Stimulated activated memory B cell treated with anti-CD40 and anti-IgM and Interleukin-4, amounts not matched to agents 10 μg/mL and 1 μg/mL and 100 μg/mL, for 72 hours (primary cell): ENCODE data around the gene MNX1.

Source experiments
- ATAC-seq: fragments of 150-1000 bp; cut with Tn5 transposase; 2 replicates; pipeline ENCODE4 v1.10.0; 2021
- H3K27ac Mint-ChIP-seq: one replicate; pipeline ENCODE4 v1.8.0; 2022; ENCODE audit warnings: mild to moderate bottlenecking, mixed read lengths
- H3K27me3 Mint-ChIP-seq: one replicate; pipeline ENCODE4 v1.8.0; 2022; ENCODE audit warnings: mixed read lengths
- H3K36me3 Mint-ChIP-seq: one replicate; pipeline ENCODE4 v1.8.0; 2022; ENCODE audit warnings: mixed read lengths
- H3K4me1 Mint-ChIP-seq: one replicate; pipeline ENCODE4 v1.8.0; 2022; ENCODE audit warnings: mixed read lengths
- H3K4me3 Mint-ChIP-seq: one replicate; pipeline ENCODE4 v1.8.0; 2022; ENCODE audit warnings: mild to moderate bottlenecking, moderate library complexity, mixed read lengths
- H3K9me3 Mint-ChIP-seq: one replicate; pipeline ENCODE4 v1.8.0; 2022; ENCODE audit warnings: mixed read lengths

Gene MNX1

DNA sequence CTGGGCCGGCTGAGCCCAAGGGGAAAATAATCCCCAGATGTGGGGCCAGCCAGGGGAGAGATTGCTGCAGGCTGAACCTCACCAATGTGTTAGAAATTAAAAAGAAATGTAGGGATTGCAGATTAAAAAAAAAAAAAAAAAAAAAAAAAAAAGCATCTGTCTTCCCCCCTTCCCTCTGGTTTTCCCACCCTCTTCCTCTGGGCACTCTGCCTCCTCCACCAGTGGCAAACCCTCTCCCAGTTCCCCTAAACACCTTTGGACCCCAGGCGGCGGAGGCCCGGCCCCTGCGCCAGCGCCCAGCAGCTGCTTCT is 7.1 kb downstream of the MNX1 start:
- no peak for ATAC-seq
- Mint-ChIP-seq H3K4me1 (peaks cover 25% of the 10 kb centered on the region), H3K9me3 (no peaks in the 10 kb centered on the region), H3K36me3 (no peaks in the 10 kb centered on the region), H3K27ac (no peak overlapping the region), H3K4me3 (no peak overlapping the region), H3K27me3 (peaks cover 93% of the 10 kb centered on the region)

DNA sequence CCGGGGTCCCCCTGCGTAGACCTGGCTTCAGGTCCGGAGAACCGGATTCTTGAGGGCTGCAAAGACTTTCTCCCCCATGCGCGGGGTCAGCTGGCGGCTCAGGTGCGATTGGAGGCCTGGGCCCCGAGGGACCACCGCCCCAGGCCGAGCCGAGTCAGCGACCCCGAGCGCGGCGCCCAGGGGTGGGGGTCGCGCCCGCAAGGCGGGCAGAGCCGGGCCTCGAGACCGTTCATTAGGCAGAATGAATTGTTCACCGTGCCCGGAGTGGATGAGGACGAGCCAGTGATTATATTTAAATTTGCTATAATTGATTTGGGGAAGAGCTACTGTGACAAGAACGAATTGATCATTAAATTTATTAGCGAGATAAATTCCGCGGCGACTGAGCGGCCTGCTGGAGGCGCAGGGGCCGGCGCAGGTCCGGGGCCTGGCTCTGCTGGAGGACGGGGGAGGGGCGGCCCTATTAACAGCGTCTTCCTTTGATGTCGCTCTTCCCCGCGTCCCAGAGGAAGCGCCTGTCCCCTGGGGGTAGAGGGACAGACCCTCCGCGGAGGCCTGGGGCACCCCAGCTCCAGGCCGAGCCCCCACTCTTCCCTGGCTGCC is 7.5 kb downstream of the MNX1 start:
- Mint-ChIP-seq H3K36me3 (no peaks in the 10 kb centered on the region), H3K27me3 (peaks cover 93% of the 10 kb centered on the region), H3K9me3 (no peaks in the 10 kb centered on the region), H3K27ac (no peak overlapping the region), H3K4me1 (peaks cover 25% of the 10 kb centered on the region), H3K4me3 (no peak overlapping the region)
- no peak for ATAC-seq

DNA sequence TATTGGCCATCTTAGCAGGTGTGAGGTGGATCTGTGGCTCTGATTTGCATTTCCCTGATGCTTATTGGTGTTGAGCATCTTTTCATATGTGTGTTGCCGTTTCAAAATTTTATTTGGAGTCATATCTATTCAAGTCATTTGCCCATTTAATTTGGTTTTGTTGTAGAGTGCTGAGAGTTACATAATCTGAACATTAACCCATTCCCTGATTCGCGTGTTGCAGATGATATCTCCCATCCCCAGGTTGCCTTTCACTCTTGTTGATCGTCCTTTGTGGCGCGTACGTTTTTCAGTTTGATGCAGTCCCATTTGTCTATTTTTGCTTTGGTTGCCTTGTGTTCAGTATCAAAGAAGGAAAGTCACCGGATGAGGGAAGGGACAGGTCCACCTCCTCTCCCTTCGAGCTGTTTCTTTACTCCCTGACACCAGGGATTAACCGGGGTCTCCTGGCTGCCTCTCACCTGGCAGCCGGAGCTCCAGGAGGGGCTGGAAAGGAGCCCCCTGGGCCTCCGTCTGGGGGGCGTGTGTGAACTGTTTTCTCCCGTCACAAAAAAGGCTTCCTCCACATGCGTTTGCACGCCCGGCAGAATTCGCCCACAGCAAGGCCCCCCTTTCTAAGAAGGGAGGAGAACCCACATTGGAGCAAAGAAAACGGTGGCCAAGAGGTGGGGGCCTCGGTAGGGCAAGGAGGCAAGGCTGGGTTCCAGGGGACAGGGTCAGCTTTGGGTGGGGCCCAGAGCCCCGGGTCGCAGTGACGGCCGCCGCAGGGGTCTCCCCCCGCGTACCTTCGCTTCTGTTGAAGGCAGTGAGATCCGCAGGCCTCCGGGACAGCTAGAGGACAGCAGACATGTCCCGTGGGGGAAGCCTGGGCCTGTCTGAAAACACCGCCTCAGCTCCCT is 8.3 kb downstream of the MNX1 start:
- H3K9me3 Mint-ChIP-seq = no peaks in the 10 kb centered on the region
- no peaks in the 10 kb centered on the region for H3K36me3 Mint-ChIP-seq
- no peak overlapping the region for H3K4me3 Mint-ChIP-seq
- H3K27me3 Mint-ChIP-seq = peaks cover 93% of the 10 kb centered on the region
- peaks cover 25% of the 10 kb centered on the region for H3K4me1 Mint-ChIP-seq
- no peak overlapping the region for H3K27ac Mint-ChIP-seq
- ATAC-seq = no peak

DNA sequence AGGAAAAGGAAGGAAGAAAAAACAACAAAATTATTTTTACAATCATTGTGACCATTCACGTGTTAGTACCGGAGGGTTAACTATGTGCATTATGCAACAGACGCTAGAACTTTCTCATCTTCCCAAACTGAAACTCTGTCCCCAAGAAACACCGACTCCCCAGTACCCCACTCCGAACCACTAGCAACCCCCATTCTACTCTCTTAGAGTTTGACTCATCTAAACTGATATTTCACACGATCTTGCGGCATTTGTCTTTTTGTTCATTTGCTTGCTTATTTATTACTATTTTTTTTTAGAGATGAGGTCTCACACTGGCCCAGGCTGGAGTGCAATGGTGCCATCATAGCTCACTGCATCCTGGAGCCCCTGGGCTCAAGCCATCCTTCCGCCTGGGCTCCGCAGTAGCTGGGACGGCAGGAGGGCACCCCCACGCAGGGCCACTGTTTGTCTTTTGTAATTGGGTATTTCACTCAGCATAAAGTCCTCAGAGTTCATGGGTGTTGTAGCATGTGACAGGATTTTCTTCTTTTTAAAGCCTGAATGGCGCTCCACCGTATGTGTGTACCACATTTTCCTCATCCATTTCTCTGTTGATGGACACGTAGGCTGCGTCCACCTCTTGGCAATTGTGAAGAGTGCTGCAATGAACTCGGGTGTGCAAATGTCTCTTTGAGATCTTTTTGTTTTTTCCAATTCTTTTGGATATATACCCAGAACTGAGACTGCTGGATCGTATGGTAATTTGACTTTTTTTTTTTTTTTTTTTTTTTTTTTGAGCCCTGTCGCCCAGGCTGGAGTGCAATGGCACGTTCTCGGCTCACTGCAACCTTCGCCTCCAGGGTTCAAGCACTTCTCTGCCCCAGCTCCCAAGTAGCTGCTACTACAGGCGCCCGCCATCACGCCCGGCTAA is 9.5 kb downstream of the MNX1 start:
- ATAC-seq = no peak
- Mint-ChIP-seq H3K9me3 (no peaks in the 10 kb centered on the region), H3K27ac (no peak overlapping the region)

DNA sequence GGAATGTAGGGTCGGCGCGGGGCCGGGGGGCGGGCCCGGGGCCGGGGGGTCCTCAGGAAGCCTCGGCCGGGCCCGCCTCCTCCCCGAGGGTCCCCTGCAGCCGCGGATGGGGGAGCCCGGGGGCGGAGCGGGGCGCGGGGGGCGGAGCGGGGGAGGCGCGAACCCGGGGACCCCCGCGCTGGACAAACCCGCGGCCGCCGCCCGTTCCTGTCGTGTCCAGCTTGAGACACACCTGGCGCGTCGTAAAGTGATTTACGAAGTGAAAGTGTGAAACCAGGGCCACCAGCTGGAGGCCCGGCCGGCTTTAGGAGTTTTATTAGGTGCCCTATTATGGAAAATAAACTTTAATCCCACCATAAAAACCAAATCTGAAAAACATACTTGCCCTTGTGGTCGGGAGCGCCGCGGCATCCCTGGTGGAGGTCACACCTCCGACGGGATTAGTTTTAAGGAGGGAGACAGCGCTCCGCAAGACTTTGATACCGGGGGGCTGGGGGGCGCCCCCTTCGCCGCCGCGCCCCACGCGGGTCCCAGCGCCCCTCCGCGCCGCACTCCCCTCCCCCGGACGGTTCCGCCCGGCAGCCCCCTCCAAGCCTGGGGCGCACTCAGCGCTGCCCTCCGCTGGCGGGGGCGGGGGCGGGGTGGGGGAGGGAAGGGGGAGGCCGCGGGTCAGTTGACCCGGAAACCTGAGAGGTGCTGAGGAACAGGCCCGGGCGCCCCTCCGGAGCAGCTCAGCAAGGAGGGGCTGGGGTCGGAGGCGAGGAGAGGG is 10.3 kb downstream of the MNX1 start:
- Mint-ChIP-seq H3K4me3 (peak overlapping the region; percentile 76), H3K27me3 (peaks cover 95% of the 10 kb centered on the region), H3K36me3 (no peaks in the 10 kb centered on the region), H3K9me3 (no peaks in the 10 kb centered on the region), H3K27ac (no peak overlapping the region), H3K4me1 (peaks cover 25% of the 10 kb centered on the region)
- no peak for ATAC-seq

More for the DNA sequence above, 9.5 kb downstream of the MNX1 start:
- no peaks in the 10 kb centered on the region for H3K36me3 Mint-ChIP-seq
- peak overlapping the region; percentile 70 for H3K4me3 Mint-ChIP-seq
- H3K27me3 Mint-ChIP-seq = peaks cover 91% of the 10 kb centered on the region
- H3K4me1 Mint-ChIP-seq = peaks cover 25% of the 10 kb centered on the region

DNA sequence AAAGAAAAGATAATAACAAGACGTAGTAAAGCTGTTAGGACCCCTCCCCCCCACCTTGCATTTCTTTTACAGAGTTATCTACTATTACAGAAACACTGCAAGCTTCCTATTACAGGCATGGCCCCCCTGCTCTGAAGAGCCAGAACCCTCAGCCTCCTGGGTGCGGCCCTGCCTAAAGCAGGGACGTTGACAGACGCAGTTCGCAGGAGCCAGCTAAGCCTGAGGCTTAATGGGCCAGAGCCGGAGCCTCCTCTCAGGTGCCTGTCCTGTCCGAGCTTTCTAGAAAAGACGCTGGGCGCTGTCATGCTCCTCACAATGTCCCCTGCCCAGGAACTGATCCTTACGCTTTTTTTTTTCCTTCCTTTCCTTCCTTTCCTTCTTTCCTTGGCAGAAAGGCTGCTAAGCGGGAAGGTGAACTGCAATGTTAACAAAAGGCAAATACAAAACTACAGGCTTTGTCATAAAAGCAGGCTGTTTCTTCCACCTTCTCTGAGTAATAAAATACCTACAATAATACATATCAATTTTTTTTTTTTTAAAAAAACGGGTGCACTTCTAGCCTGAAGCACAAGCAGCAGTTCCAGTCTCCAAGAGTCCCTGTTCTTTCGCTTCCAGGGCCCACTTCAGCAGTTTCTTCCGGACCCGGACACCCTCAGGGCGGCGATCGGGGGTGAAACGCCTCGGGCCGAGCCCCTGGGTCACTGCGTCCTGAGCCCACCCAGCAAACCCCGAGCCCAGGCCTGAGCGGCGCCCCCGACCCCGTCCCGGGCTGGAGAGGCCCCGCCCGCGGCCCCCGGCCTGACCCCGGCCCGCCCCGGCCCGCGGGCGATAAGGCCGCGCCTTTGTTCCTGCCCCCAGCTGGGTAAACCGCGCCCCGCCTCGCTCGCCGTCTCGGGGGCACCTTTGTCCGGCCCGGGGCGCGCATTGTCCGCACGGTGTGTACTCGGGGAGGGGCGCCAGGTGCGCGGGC is 11.2 kb downstream of the MNX1 start:
- peaks cover 95% of the 10 kb centered on the region for H3K27me3 Mint-ChIP-seq
- peak overlapping the region; percentile 65 for H3K4me3 Mint-ChIP-seq
- H3K27ac Mint-ChIP-seq = no peak overlapping the region
- H3K9me3 Mint-ChIP-seq = no peaks in the 10 kb centered on the region
- no peak for ATAC-seq
- peaks cover 19% of the 10 kb centered on the region for H3K4me1 Mint-ChIP-seq
- H3K36me3 Mint-ChIP-seq = no peaks in the 10 kb centered on the region

DNA sequence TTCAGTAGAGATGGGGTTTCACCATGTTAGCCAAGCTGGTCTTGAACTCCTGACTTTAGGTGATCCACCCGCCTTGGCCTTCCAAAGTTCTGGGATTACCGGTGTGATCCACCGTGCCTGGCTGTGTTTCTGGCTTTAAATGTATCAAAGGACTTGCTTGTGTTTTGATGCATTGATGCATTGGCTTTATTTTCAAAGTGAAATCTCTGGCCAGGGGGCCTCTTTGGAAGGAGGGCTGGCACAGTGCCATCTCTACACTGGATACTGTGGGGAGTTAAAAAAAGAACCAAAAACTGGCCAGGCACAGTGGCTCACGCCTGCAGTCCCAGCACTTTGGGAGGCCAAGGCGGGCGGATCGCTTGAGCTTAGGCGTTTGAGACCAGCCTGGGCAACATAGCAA is 16.0 kb downstream of the MNX1 start:
- Mint-ChIP-seq H3K27me3 (peaks cover 89% of the 10 kb centered on the region), H3K4me1 (no peaks in the 10 kb centered on the region), H3K27ac (no peak overlapping the region), H3K36me3 (no peaks in the 10 kb centered on the region), H3K4me3 (no peak overlapping the region), H3K9me3 (no peaks in the 10 kb centered on the region)
- ATAC-seq = no peak

DNA sequence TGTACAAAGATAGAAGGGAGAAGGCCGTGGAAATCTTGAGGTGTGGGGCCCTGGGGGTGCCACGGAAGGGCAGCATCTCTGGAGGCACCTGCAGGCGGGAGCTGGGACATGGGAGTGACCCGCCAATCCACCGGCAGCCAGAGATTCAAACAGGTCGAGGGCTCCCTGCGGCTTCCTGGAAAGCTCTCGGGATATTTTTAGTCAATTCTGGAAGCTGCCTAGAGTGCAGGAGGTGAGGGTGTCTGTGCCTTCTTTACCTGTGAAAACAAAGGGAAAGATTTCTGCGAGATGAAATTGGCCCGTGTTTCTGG is 16.6 kb downstream of the MNX1 start:
- Mint-ChIP-seq H3K36me3 (no peaks in the 10 kb centered on the region), H3K9me3 (no peaks in the 10 kb centered on the region), H3K27ac (no peak overlapping the region), H3K4me1 (no peaks in the 10 kb centered on the region), H3K27me3 (peaks cover 84% of the 10 kb centered on the region), H3K4me3 (no peak overlapping the region)
- ATAC-seq = no peak

DNA sequence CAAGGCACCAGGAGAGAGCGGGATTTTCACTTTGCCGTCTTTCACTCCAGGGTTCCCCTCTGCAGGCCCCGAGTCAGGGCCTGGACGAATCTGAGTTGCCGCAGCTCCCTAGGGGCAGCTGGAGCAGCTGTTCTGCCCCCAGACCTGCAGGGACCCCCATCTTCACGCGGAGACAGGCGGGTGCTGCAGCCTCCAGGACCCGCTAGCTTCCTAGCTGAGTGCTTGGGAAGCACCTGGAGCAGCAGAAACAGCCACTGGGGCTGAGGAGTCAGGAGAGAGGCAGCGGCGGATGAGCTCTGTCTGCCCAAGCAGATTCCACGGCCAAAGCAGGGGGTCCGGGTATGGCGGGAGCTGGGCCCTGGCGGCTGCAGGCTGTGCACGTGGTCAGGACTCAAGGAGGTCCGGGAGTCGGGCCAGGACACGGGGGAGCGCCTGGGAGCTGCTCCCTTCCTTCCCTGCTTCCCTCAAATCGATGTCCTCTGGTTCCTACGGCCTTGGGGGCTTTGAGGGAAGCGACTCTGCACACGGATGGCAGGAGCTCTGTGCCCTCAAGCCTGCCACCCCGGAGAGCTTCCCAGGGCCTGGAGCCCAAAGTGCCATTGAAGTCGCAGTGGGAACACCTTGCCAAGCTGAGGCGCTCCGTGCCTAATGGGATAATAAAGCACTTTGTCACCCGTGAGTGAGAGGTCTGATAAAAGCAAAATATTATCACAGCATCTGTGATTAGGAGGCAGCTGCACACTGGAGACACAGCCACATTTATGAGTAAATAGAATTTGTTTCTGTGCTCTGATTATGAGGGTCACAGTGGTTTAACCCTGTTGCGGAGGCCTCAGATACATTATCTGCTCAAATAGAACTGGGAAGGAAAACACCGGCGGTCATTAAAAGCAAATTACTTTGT is 17.2 kb downstream of the MNX1 start:
- no peak for ATAC-seq
- H3K4me1 Mint-ChIP-seq = no peaks in the 10 kb centered on the region
- no peak overlapping the region for H3K27ac Mint-ChIP-seq
- peaks cover 78% of the 10 kb centered on the region for H3K27me3 Mint-ChIP-seq
- H3K36me3 Mint-ChIP-seq = no peaks in the 10 kb centered on the region
- H3K9me3 Mint-ChIP-seq = no peaks in the 10 kb centered on the region
- no peak overlapping the region for H3K4me3 Mint-ChIP-seq

DNA sequence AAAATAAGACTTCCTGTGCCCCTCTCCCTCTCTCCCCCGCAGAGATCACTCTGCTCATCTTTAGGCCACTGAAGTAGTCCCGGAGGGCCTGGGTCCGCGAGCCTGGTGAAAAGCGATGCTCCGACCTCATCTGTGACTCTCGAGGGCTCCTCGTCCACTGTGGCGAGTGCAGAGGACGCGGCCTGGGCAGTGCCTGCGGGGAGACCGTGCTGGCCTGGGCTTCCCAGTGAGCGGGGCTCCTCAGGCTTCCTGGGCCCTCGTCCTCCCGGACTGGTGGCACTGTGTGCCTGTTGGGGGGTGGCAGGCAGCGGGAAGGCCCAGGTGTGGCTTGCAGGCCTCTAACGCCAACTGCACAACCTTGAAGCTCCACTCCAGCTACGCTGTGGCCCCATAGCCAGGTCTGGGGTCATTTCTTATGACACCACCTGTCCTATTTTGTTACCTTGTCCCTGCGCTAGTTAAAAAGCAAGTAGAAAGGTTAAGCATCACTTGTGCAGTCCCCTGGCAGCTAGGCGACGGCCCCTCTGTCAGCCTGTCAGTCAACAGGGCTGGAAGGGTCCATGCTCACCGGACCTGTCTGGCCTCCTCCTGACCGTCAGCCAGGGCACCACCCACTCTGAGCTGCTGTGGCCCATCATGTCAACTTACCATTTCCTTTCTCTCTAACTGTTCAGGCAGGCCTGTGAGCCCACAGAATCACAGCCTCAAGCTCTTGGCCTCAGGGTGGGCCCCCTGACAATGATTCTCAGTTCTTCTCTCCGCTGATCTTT is 20.5 kb downstream of the MNX1 start:
- no peaks in the 10 kb centered on the region for H3K36me3 Mint-ChIP-seq
- H3K27me3 Mint-ChIP-seq = peaks cover 46% of the 10 kb centered on the region
- H3K4me1 Mint-ChIP-seq = no peaks in the 10 kb centered on the region
- no peak overlapping the region for H3K4me3 Mint-ChIP-seq
- H3K27ac Mint-ChIP-seq = no peak overlapping the region
- no peak for ATAC-seq
- no peaks in the 10 kb centered on the region for H3K9me3 Mint-ChIP-seq

DNA sequence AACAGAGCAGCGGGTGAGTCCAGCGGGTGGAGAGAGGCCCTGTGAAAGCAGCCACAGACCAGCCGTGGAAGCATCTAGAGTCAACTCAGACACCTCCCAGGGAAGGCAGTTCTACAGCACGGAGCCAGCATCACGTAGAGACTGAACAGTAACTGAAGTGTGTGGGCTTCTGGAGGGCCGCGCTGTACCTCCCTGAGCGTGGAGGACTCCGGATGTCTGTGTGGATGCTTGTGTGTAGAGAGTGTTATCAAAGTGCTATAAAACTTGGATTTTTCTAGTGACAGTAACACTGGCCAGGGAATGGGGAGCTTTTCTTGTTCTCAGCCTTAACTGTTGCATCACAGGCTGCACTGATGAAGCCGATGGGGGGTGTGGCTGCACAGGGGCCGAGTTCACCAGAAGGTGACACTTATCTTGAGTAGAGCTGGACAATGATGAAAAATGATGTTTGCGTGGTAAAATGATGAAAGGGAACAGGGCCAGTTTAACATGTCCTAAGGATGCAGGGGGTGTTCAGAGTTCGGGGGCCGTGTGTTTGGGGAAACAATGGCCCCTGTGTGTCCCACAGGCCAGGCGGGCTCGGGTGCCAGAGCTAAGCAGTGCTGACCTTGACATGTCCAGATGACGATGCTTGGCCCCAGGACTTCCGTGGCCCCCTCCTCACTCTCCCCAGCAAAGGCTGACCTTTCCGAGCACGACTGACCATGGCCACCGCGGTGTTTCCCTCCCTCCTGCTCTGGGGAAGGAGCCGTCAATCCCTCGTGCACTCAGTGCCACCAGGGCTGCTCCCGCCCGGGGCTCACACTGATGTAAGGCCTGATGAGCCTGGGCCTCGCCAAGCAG is 21.9 kb downstream of the MNX1 start:
- no peaks in the 10 kb centered on the region for H3K9me3 Mint-ChIP-seq
- H3K4me1 Mint-ChIP-seq = no peaks in the 10 kb centered on the region
- H3K27ac Mint-ChIP-seq = no peak overlapping the region
- H3K36me3 Mint-ChIP-seq = no peaks in the 10 kb centered on the region
- no peak for ATAC-seq
- H3K4me3 Mint-ChIP-seq = no peak overlapping the region
- H3K27me3 Mint-ChIP-seq = peaks cover 32% of the 10 kb centered on the region

DNA sequence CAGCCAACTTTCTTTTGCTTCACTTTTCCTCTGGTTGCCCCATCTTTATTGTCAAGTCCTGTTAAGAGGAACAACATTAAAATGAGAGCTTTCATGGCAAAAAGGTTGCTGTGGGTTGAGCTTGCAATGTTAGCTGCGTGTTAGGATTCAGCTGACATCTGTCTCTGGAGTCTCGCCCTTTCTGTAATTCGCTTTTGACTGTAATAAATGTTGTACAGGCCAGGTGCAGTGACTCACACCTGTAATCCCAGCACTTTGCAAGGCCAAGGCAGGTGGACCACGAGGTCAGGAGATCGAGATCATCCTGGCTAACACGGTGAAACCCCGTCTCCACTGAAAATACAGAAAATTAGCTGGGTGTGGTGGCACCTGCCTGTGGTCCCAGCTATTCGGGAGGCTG is 24.1 kb downstream of the MNX1 start:
- Mint-ChIP-seq H3K4me1 (no peaks in the 10 kb centered on the region), H3K36me3 (no peaks in the 10 kb centered on the region), H3K9me3 (no peaks in the 10 kb centered on the region), H3K27me3 (peaks cover 13% of the 10 kb centered on the region), H3K4me3 (no peak overlapping the region), H3K27ac (no peak overlapping the region)
- no peak for ATAC-seq
